Nephron progenitor cell (in vitro differentiated cells): Measurements from ENCODE around the gene PFDN1.

Experiments
- DNase-seq: peaks from one replicate; pipeline ENCODE4 v3.0.0; 2021
- H3K27ac Mint-ChIP-seq: 2 replicates; pipeline ENCODE4 v1.8.0; 2021; ENCODE audit warnings: mild to moderate bottlenecking, moderate library complexity, mixed read lengths
- H3K27me3 Mint-ChIP-seq: 2 replicates; pipeline ENCODE4 v1.8.0; 2021; ENCODE audit warnings: mild to moderate bottlenecking, low read depth, mixed read lengths; ENCODE audit not compliant: poor library complexity
- H3K36me3 Mint-ChIP-seq: 2 replicates; pipeline ENCODE4 v1.8.0; 2021; ENCODE audit warnings: low read depth, mixed read lengths
- H3K4me1 Mint-ChIP-seq: 2 replicates; pipeline ENCODE4 v1.8.0; 2021; ENCODE audit warnings: mixed read lengths
- H3K4me3 Mint-ChIP-seq: 2 replicates; pipeline ENCODE4 v1.8.0; 2021; ENCODE audit warnings: mild to moderate bottlenecking, moderate library complexity, mixed read lengths
- H3K9me3 Mint-ChIP-seq: 2 replicates; pipeline ENCODE4 v1.8.0; 2021; ENCODE audit warnings: mild to moderate bottlenecking, moderate library complexity, mixed read lengths
- CTCF ChIP-seq: fragments of 200-600 bp; sonication (generic); IDR thresholded peaks from 2 replicates; pipeline ENCODE4 v1.5.0; 2021; ENCODE audit warnings: antibody characterized with exemption

Gene PFDN1

DNA sequence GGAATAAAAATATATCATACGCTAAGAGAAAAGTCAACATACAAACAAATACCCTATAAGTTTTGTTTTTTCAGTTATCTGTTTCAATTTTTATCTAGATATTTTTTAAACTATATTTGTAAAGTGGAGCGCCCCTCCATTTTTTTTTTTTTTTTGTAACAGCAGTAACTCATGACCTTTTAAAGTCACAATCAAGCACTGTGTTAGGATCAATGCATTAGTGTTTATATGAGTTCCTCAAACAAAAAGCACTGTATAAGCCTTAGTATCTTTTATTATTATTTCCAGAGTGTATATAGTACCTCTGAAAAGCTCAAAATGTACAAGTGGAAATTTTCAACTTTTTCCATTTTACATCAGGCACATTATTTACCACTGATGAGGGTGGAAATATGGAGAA, 20.6 kb downstream of the PFDN1 start:
- Mint-ChIP-seq H3K27ac (no peak overlapping the region), H3K4me1 (no peaks in the 10 kb centered on the region), H3K9me3 (peaks cover 7% of the 10 kb centered on the region), H3K4me3 (no peak overlapping the region), H3K36me3 (peaks cover 39% of the 10 kb centered on the region), H3K27me3 (no peaks in the 10 kb centered on the region)
- TF ChIP-seq CTCF, result no peak
- no peak for DNase-seq

- H3K9me3 Mint-ChIP-seq, result peaks cover 11% of the 10 kb centered on the region
- no peak overlapping the region for H3K27ac Mint-ChIP-seq
- peaks cover 78% of the 10 kb centered on the region for H3K36me3 Mint-ChIP-seq
- no peak overlapping the region for H3K4me3 Mint-ChIP-seq
- H3K4me1 Mint-ChIP-seq, result no peaks in the 10 kb centered on the region
- DNase-seq, result no peak
- TF ChIP-seq CTCF, result no peak
- H3K27me3 Mint-ChIP-seq, result peaks cover 3% of the 10 kb centered on the region
Observed at GRCh38 chr5:140275837-140276236, 27.1 kb downstream of the PFDN1 start.

DNA sequence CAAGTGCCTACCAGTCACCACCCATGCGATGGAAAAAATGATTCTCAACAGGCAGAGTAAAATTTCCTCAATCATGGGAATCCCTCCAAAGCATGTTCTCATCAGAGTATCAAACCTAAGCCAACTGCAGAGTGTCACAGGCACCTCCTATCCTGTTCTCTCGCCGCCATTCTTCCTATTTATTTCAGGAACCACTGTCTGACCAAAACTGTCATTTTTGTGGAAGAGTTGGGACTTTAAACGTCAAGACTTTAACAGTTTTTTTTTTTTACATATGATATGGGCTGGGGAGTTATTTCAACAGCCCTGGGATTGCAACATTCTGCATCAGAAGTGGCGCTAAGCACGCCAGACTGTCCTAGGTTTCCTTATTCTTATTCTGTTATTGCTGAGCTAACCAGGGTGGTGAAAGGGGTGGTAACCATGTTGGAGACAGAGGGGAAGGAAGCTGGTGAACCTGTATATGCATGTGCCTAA, 29.5 kb downstream of the PFDN1 start:
- H3K9me3 Mint-ChIP-seq, result peaks cover 11% of the 10 kb centered on the region
- H3K36me3 Mint-ChIP-seq, result peaks cover 67% of the 10 kb centered on the region
- no peak overlapping the region for H3K4me3 Mint-ChIP-seq
- peaks cover 3% of the 10 kb centered on the region for H3K27me3 Mint-ChIP-seq
- no peak for TF ChIP-seq CTCF
- DNase-seq, result no peak
- H3K4me1 Mint-ChIP-seq, result no peaks in the 10 kb centered on the region
- H3K27ac Mint-ChIP-seq, result no peak overlapping the region

- Mint-ChIP-seq H3K36me3 (peaks cover 33% of the 10 kb centered on the region), H3K4me1 (no peaks in the 10 kb centered on the region)
- no peak for TF ChIP-seq CTCF
Observed at GRCh38 chr5:140270008-140270407, 32.9 kb downstream of the PFDN1 start.

GRCh38 chr5:140267559-140268018, 35.3 kb downstream of the PFDN1 start:
- peaks cover 19% of the 10 kb centered on the region for H3K36me3 Mint-ChIP-seq
- no peak for TF ChIP-seq CTCF
- H3K27ac Mint-ChIP-seq, result no peak overlapping the region
- H3K4me3 Mint-ChIP-seq, result no peak overlapping the region
- no peak for DNase-seq
- no peaks in the 10 kb centered on the region for H3K9me3 Mint-ChIP-seq
- H3K27me3 Mint-ChIP-seq, result no peaks in the 10 kb centered on the region
- H3K4me1 Mint-ChIP-seq, result no peaks in the 10 kb centered on the region

More at GRCh38 chr5:140270008-140270407, 32.9 kb downstream of the PFDN1 start:
- H3K27me3 Mint-ChIP-seq, result no peaks in the 10 kb centered on the region
- no peak overlapping the region for H3K4me3 Mint-ChIP-seq
- DNase-seq, result no peak
- no peaks in the 10 kb centered on the region for H3K9me3 Mint-ChIP-seq
- no peak overlapping the region for H3K27ac Mint-ChIP-seq

- Mint-ChIP-seq H3K9me3 (no peaks in the 10 kb centered on the region), H3K36me3 (peaks cover 21% of the 10 kb centered on the region), H3K27ac (no peak overlapping the region), H3K4me1 (no peaks in the 10 kb centered on the region), H3K27me3 (no peaks in the 10 kb centered on the region), H3K4me3 (no peak overlapping the region)
- DNase-seq, result no peak
- TF ChIP-seq CTCF, result no peak
Observed at GRCh38 chr5:140267201-140267540, 35.7 kb downstream of the PFDN1 start.
